Activated naive CD4-positive, alpha-beta T cell treated with Interleukin-2 at 50 U/mL for 16 hours (primary cell): Measurements from ENCODE around the gene GJC2.

Experiments
- DNase-seq: peaks from one replicate; pipeline ENCODE4 v3.0.0-alpha.2; 2020

The GJC2 gene

GRCh38 chr1:228197555-228198147 is 47.9 kb downstream of the GJC2 start:
- DNase-seq: no peak

GRCh38 chr1:228198977-228199590 is 49.4 kb downstream of the GJC2 start:
- DNase-seq: no peak

GRCh38 chr1:228204958-228205357 is 55.2 kb downstream of the GJC2 start:
- DNase-seq: no peak

GRCh38 chr1:228205526-228206436 is 56.1 kb downstream of the GJC2 start:
- DNase-seq: no peak

GRCh38 chr1:228206582-228207351 is 57.0 kb downstream of the GJC2 start:
- DNase-seq: no peak

GRCh38 chr1:228207381-228207810 is 57.7 kb downstream of the GJC2 start:
- no peak for DNase-seq

- DNase-seq: no peak
Measured at GRCh38 chr1:228207851-228208821, 58.4 kb downstream of the GJC2 start, which contains the start of gene OBSCN. Gene OBSCN (plus strand): TSS chr1:228208044. CDS start chr1:228211784, 3,740 bp downstream.

GRCh38 chr1:228208831-228209551 is 59.3 kb downstream of the GJC2 start:
- DNase-seq: no peak
